ENCODE data around the gene ACD. TPM values are rescaled to one million over a fixed set of nuclear protein-coding genes. Genes with fewer than 3 reads are reported as not detected.

ACD gene
- total and polyA plus RNA-seq, 12 donors: 6.9 to 15.0 (median 8.6) TPM

GRCh38 chr16:67666559-67667452 is 6.7 kb upstream of the ACD start, which contains the start of the genes C16orf86 and ENKD1:
C16orf86 (plus strand) TSS chr16:67666814; CDS start chr16:67666971, 157 bp downstream.
ENKD1 (minus strand) TSS chr16:67666750; CDS start chr16:67666442, 308 bp downstream.
- Histone ChIP-seq H3K4me3 (peak within 1 kb of the TSS; percentile 58 to 92 (median 87)), H3K27ac (peak within 1 kb of the TSS; percentile 81 to 98 (median 94)), H3K36me3 (peaks cover 0 to 27% (median 0%) of the 10 kb centered on the region in 9 donors), H3K9me3 (no peaks in the 10 kb centered on the region), H3K4me1 (peaks cover 8 to 38% (median 25%) of the 10 kb centered on the region in 9 donors), H3K27me3 (no peaks in the 10 kb centered on the region)
- ATAC-seq (peak; percentile 71 to 84 (median 76)), DNase-seq (peak; percentile 88)
- peak in 1 of 9 donors; percentile 8 for TF ChIP-seq CTCF (IDR thresholded peaks at IDR 0.05)
- WGBS, 2 donors: 4 to 5% methylated on average over 76 to 78 of the region's 78 CpGs
- intact Hi-C loops (cut with DNase I): loop anchor here in 5 of 10 donors (1.0 to 10.0 kb wide), 6 partner anchors 104 to 172 kb away; partner anchors contain the start of genes CTCF (in 3 of the 5), RANBP10 (in 1 of the 5) and TSNAXIP1 (in 1 of the 5)

- peak overlapping the region; percentile 58 to 92 (median 87) for H3K4me3 ChIP-seq
- DNase-seq (peak in 1 of 2 donors; percentile 59), ATAC-seq (peak in 4 of 8 donors; percentile 4 to 8 (median 4))
- intact Hi-C loops (cut with DNase I): loop anchor here in 5 of 10 donors (2.0 to 10.0 kb wide), 5 partner anchors 103 to 171 kb away; partner anchors contain the start of genes CTCF (in 3 of the 5), RANBP10 (in 1 of the 5) and TSNAXIP1 (in 1 of the 5)
- peaks cover 13 to 44% (median 30%) of the 10 kb centered on the region in 9 donors for H3K4me1 ChIP-seq
- peaks cover 0 to 27% (median 0%) of the 10 kb centered on the region in 9 donors for H3K36me3 ChIP-seq
- H3K27me3 ChIP-seq: no peaks in the 10 kb centered on the region
- TF ChIP-seq CTCF (IDR thresholded peaks at IDR 0.05): no peak
- peak overlapping the region; percentile 81 to 98 (median 94) for H3K27ac ChIP-seq
- whole genome bisulfite sequencing, 2 donors: 1 to 2% methylated on average over 36 to 46 of the region's 46 CpGs
- no peaks in the 10 kb centered on the region for H3K9me3 ChIP-seq
Observed at GRCh38 chr16:67666032-67666551, 6.0 kb upstream of the ACD start.

- H3K9me3 ChIP-seq: no peaks in the 10 kb centered on the region
- peak overlapping the region in 3 of 10 donors; percentile 92 to 95 (median 94) for H3K27ac ChIP-seq
- DNase-seq (no peak), ATAC-seq (no peak)
- H3K4me3 ChIP-seq: peak overlapping the region; percentile 58 to 92 (median 87)
- no peaks in the 10 kb centered on the region for H3K27me3 ChIP-seq
- peaks cover 14 to 46% (median 31%) of the 10 kb centered on the region in 9 donors for H3K4me1 ChIP-seq
- peaks cover 0 to 27% (median 0%) of the 10 kb centered on the region in 9 donors for H3K36me3 ChIP-seq
- WGBS, 2 donors: 75 to 78% methylated on average over 5 of the region's 5 CpGs
- TF ChIP-seq CTCF (IDR thresholded peaks at IDR 0.05): no peak
- intact Hi-C loops (cut with DNase I): loop anchor here in 4 of 10 donors (5.0 to 10.0 kb wide), 4 partner anchors 103 to 171 kb away; partner anchors contain the start of genes CTCF (in 2 of the 4), RANBP10 (in 1 of the 4) and TSNAXIP1 (in 1 of the 4)
Observed at GRCh38 chr16:67665598-67665997, 5.5 kb upstream of the ACD start.

GRCh38 chr16:67664871-67665270 is 4.8 kb upstream of the ACD start:
- TF ChIP-seq CTCF (IDR thresholded peaks at IDR 0.05): no peak
- intact Hi-C loops (cut with DNase I): loop anchor here in 5 of 10 donors (5.0 to 10.0 kb wide), 4 partner anchors 103 to 170 kb away; partner anchors contain the start of genes CTCF (in 3 of the 5), RANBP10 (in 1 of the 5) and TSNAXIP1 (in 1 of the 5)
- no peak for DNase-seq
- Histone ChIP-seq H3K4me1 (peaks cover 14 to 46% (median 31%) of the 10 kb centered on the region in 9 donors), H3K36me3 (peaks cover 0 to 27% (median 0%) of the 10 kb centered on the region in 9 donors), H3K9me3 (no peaks in the 10 kb centered on the region), H3K27me3 (no peaks in the 10 kb centered on the region), H3K27ac (no peak overlapping the region), H3K4me3 (no peak overlapping the region)
- WGBS, 2 donors: 97% methylated on average over 7 of the region's 7 CpGs
- ATAC-seq: no peak
